Stimulated activated memory B cell treated with anti-CD40 and anti-IgM and Interleukin-4, amounts not matched to agents 10 μg/mL and 1 μg/mL and 100 μg/mL, for 72 hours (primary cell): ENCODE data around the gene KDM5A.
"Not testable (repeated sequence)": the region's sequence is repeated elsewhere in the genome, so short reads cannot be mapped to it uniquely, and the experiment has no call there.

Source experiments
- ATAC-seq: fragments of 150-1000 bp; cut with Tn5 transposase; 2 replicates; pipeline ENCODE4 v1.10.0; 2021
- H3K27ac Mint-ChIP-seq: one replicate; pipeline ENCODE4 v1.8.0; 2022; ENCODE audit warnings: mild to moderate bottlenecking, mixed read lengths
- H3K27me3 Mint-ChIP-seq: one replicate; pipeline ENCODE4 v1.8.0; 2022; ENCODE audit warnings: mixed read lengths
- H3K36me3 Mint-ChIP-seq: one replicate; pipeline ENCODE4 v1.8.0; 2022; ENCODE audit warnings: mixed read lengths
- H3K4me1 Mint-ChIP-seq: one replicate; pipeline ENCODE4 v1.8.0; 2022; ENCODE audit warnings: mixed read lengths
- H3K4me3 Mint-ChIP-seq: one replicate; pipeline ENCODE4 v1.8.0; 2022; ENCODE audit warnings: mild to moderate bottlenecking, moderate library complexity, mixed read lengths
- H3K9me3 Mint-ChIP-seq: one replicate; pipeline ENCODE4 v1.8.0; 2022; ENCODE audit warnings: mixed read lengths

Gene KDM5A

GRCh38 chr12:389142-390096, at the start of gene KDM5A:
KDM5A (minus strand) TSS chr12:389320; CDS start chr12:389091, 229 bp downstream.
- peak; percentile 98 for ATAC-seq
- Mint-ChIP-seq H3K4me3 (peak within 1 kb of the TSS; percentile 97), H3K36me3 (peaks cover 18% of the 10 kb centered on the region), H3K4me1 (peaks cover 26% of the 10 kb centered on the region), H3K27ac (peak within 1 kb of the TSS; percentile 95), H3K9me3 (no peaks in the 10 kb centered on the region), H3K27me3 (no peaks in the 10 kb centered on the region)

- H3K36me3 Mint-ChIP-seq, result peaks cover 76% of the 10 kb centered on the region
- not testable (repeated sequence) for H3K4me3 Mint-ChIP-seq, H3K9me3 Mint-ChIP-seq
These were observed 46.6 kb upstream of the KDM5A start for GRCh38 chr12:435737-436136.

GRCh38 chr12:422526-422925, 33.4 kb upstream of the KDM5A start:
- ATAC-seq, result no peak
- Mint-ChIP-seq H3K27ac (no peak overlapping the region), H3K27me3 (no peaks in the 10 kb centered on the region), H3K4me3 (no peak overlapping the region), H3K36me3 (peaks cover 24% of the 10 kb centered on the region), H3K9me3 (no peaks in the 10 kb centered on the region), H3K4me1 (no peaks in the 10 kb centered on the region)

More at GRCh38 chr12:435737-436136, 46.6 kb upstream of the KDM5A start:
- not testable (repeated sequence) for H3K4me1 Mint-ChIP-seq, H3K27me3 Mint-ChIP-seq, ATAC-seq, H3K27ac Mint-ChIP-seq

- no peak for ATAC-seq
- Mint-ChIP-seq H3K36me3 (peaks cover 45% of the 10 kb centered on the region), H3K27me3 (no peaks in the 10 kb centered on the region)
These were observed 29.3 kb upstream of the KDM5A start for GRCh38 chr12:418432-418831.

GRCh38 chr12:414859-415258, 25.7 kb upstream of the KDM5A start:
- peaks cover 55% of the 10 kb centered on the region for H3K36me3 Mint-ChIP-seq
- no peaks in the 10 kb centered on the region for H3K27me3 Mint-ChIP-seq
- no peak overlapping the region for H3K4me3 Mint-ChIP-seq
- H3K4me1 Mint-ChIP-seq, result no peaks in the 10 kb centered on the region
- H3K9me3 Mint-ChIP-seq, result no peaks in the 10 kb centered on the region
- no peak for ATAC-seq
- no peak overlapping the region for H3K27ac Mint-ChIP-seq

More at GRCh38 chr12:418432-418831, 29.3 kb upstream of the KDM5A start:
- H3K4me1 Mint-ChIP-seq, result no peaks in the 10 kb centered on the region
- no peak overlapping the region for H3K27ac Mint-ChIP-seq
- H3K9me3 Mint-ChIP-seq, result no peaks in the 10 kb centered on the region
- no peak overlapping the region for H3K4me3 Mint-ChIP-seq

GRCh38 chr12:402029-402389, 12.9 kb upstream of the KDM5A start:
- peaks cover 9% of the 10 kb centered on the region for H3K36me3 Mint-ChIP-seq
- no peaks in the 10 kb centered on the region for H3K4me1 Mint-ChIP-seq
- H3K9me3 Mint-ChIP-seq, result no peaks in the 10 kb centered on the region
- no peak overlapping the region for H3K27ac Mint-ChIP-seq
- no peaks in the 10 kb centered on the region for H3K27me3 Mint-ChIP-seq
- no peak for ATAC-seq
- no peak overlapping the region for H3K4me3 Mint-ChIP-seq

GRCh38 chr12:401235-402028, 12.3 kb upstream of the KDM5A start, which contains the start of gene CCDC77:
CCDC77 (plus strand) TSS chr12:401644; CDS start chr12:409384, 7,740 bp downstream.
- Mint-ChIP-seq H3K4me3 (no peak within 1 kb of the TSS), H3K36me3 (peaks cover 5% of the 10 kb centered on the region), H3K27ac (no peak within 1 kb of the TSS), H3K27me3 (no peaks in the 10 kb centered on the region), H3K9me3 (no peaks in the 10 kb centered on the region), H3K4me1 (no peaks in the 10 kb centered on the region)
- ATAC-seq, result peak; percentile 100

GRCh38 chr12:400828-401227, 11.7 kb upstream of the KDM5A start:
- no peaks in the 10 kb centered on the region for H3K27me3 Mint-ChIP-seq
- no peak overlapping the region for H3K27ac Mint-ChIP-seq
- H3K36me3 Mint-ChIP-seq, result peaks cover 5% of the 10 kb centered on the region
- H3K9me3 Mint-ChIP-seq, result no peaks in the 10 kb centered on the region
- H3K4me1 Mint-ChIP-seq, result no peaks in the 10 kb centered on the region
- H3K4me3 Mint-ChIP-seq, result no peak overlapping the region
- ATAC-seq, result no peak

GRCh38 chr12:388541-389141, 479 bp downstream of the KDM5A start:
- Mint-ChIP-seq H3K4me3 (peak overlapping the region; percentile 97), H3K27ac (peak overlapping the region; percentile 95), H3K4me1 (peaks cover 26% of the 10 kb centered on the region), H3K9me3 (no peaks in the 10 kb centered on the region), H3K27me3 (no peaks in the 10 kb centered on the region), H3K36me3 (peaks cover 24% of the 10 kb centered on the region)
- ATAC-seq, result peak; percentile 65

- peaks cover 26% of the 10 kb centered on the region for H3K4me1 Mint-ChIP-seq
- H3K27ac Mint-ChIP-seq, result peak overlapping the region; percentile 95
- H3K9me3 Mint-ChIP-seq, result no peaks in the 10 kb centered on the region
- ATAC-seq, result no peak
- H3K27me3 Mint-ChIP-seq, result no peaks in the 10 kb centered on the region
- H3K36me3 Mint-ChIP-seq, result peaks cover 27% of the 10 kb centered on the region
- peak overlapping the region; percentile 97 for H3K4me3 Mint-ChIP-seq
These were observed 1.1 kb downstream of the KDM5A start for GRCh38 chr12:388012-388411.

GRCh38 chr12:386651-387050, 2.5 kb downstream of the KDM5A start:
- H3K9me3 Mint-ChIP-seq, result no peaks in the 10 kb centered on the region
- no peak overlapping the region for H3K27ac Mint-ChIP-seq
- ATAC-seq, result no peak
- H3K4me3 Mint-ChIP-seq, result no peak overlapping the region
- no peaks in the 10 kb centered on the region for H3K27me3 Mint-ChIP-seq
- H3K36me3 Mint-ChIP-seq, result peaks cover 29% of the 10 kb centered on the region
- H3K4me1 Mint-ChIP-seq, result peaks cover 26% of the 10 kb centered on the region

GRCh38 chr12:370739-371485, 18.2 kb downstream of the KDM5A start:
- H3K27me3 Mint-ChIP-seq, H3K9me3 Mint-ChIP-seq, H3K27ac Mint-ChIP-seq, ATAC-seq, H3K4me3 Mint-ChIP-seq, H3K4me1 Mint-ChIP-seq: not testable (repeated sequence)
- H3K36me3 Mint-ChIP-seq, result peaks cover 81% of the 10 kb centered on the region

- Mint-ChIP-seq H3K4me1 (no peaks in the 10 kb centered on the region), H3K9me3 (peaks cover 5% of the 10 kb centered on the region), H3K4me3 (no peak overlapping the region), H3K36me3 (peaks cover 83% of the 10 kb centered on the region), H3K27me3 (no peaks in the 10 kb centered on the region), H3K27ac (no peak overlapping the region)
- ATAC-seq, result no peak
These were observed 21.1 kb downstream of the KDM5A start for GRCh38 chr12:367972-368371.

- Mint-ChIP-seq H3K4me1 (no peaks in the 10 kb centered on the region), H3K9me3 (peaks cover 3% of the 10 kb centered on the region), H3K27me3 (no peaks in the 10 kb centered on the region), H3K27ac (no peak overlapping the region), H3K36me3 (peaks cover 84% of the 10 kb centered on the region), H3K4me3 (no peak overlapping the region)
- no peak for ATAC-seq
These were observed 22.3 kb downstream of the KDM5A start for GRCh38 chr12:366820-367219.
